DND-41 (cell line): ENCODE data around the gene FHOD3.

ENCODE experiments used
- ATAC-seq: fragments of 200-7000 bp; cut with Tn5 transposase; 3 replicates; pipeline ENCODE4 v1.9.1; 2021; ENCODE audit warnings: low read depth; ENCODE audit not compliant: insufficient read depth
- DNase-seq: peaks from one replicate; pipeline ENCODE4 v3.0.0-alpha.2; 2020
- H2AFZ ChIP-seq: 2 replicates; pipeline ENCODE4 v1.6.0; 2012; ENCODE audit warnings: low read depth, low read length
- H3K27ac ChIP-seq: 2 replicates; pipeline ENCODE4 v1.5.1; 2012; ENCODE audit warnings: low read length, inconsistent platforms
- H3K27me3 ChIP-seq: fragments of 200-600 bp; sonication (generic); 2 replicates; pipeline ENCODE4 v1.6.0; 2012; ENCODE audit warnings: low read length, mild to moderate bottlenecking, inconsistent platforms; ENCODE audit not compliant: insufficient read depth, poor library complexity
- H3K36me3 ChIP-seq: 2 replicates; pipeline ENCODE4 v1.5.1; 2012; ENCODE audit warnings: low read length, inconsistent platforms; ENCODE audit not compliant: insufficient read depth
- H3K4me1 ChIP-seq: 2 replicates; pipeline ENCODE4 v1.5.1; 2012; ENCODE audit warnings: mild to moderate bottlenecking, low read length; ENCODE audit not compliant: insufficient read depth
- H3K4me2 ChIP-seq: 2 replicates; pipeline ENCODE4 v1.6.0; 2012; ENCODE audit warnings: mild to moderate bottlenecking, moderate library complexity, low read length, inconsistent platforms; ENCODE audit not compliant: insufficient read depth
- H3K4me3 ChIP-seq, 2 experiments: fragments of 200-600 bp in 1 of 2; shearing (Covaris generic) in 1 of 2; 2 replicates each; pipeline ENCODE4 v1.5.1; 2012 to 2016; ENCODE audit warnings: inconsistent platforms in 2 of 2, low read length in 2 of 2, mild to moderate bottlenecking in 2 of 2, low read depth in 1 of 2, moderate library complexity in 1 of 2
- H3K79me2 ChIP-seq: 2 replicates; pipeline ENCODE4 v1.6.0; 2012; ENCODE audit warnings: low read length, inconsistent platforms; ENCODE audit not compliant: insufficient read depth
- H3K9ac ChIP-seq: 2 replicates; pipeline ENCODE4 v1.6.0; 2012; ENCODE audit warnings: low read depth, mild to moderate bottlenecking, inconsistent platforms, low read length, moderate library complexity
- H3K9me3 ChIP-seq: 2 replicates; pipeline ENCODE4 v1.5.1; 2012; ENCODE audit warnings: low read length, moderate library complexity, mild to moderate bottlenecking, inconsistent platforms; ENCODE audit not compliant: insufficient read depth, severe bottlenecking
- H4K20me1 ChIP-seq: 2 replicates; pipeline ENCODE4 v1.6.0; 2012; ENCODE audit warnings: low read length; ENCODE audit not compliant: insufficient read depth
- EZH2 ChIP-seq: IDR thresholded peaks from 3 replicates; pipeline ENCODE4 v1.6.1; 2012; ENCODE audit warnings: borderline replicate concordance, low read depth, mild to moderate bottlenecking, moderate library complexity, low read length, inconsistent platforms; ENCODE audit not compliant: severe bottlenecking
- TF ChIP-seq, protein P1 (sequence below): IDR thresholded peaks from 2 replicates; pipeline ENCODE4 v1.5.1; 2012; ENCODE audit warnings: borderline replicate concordance, low read length, moderate library complexity, mild to moderate bottlenecking; ENCODE audit not compliant: poor library complexity, severe bottlenecking; ENCODE audit errors: extremely low read depth

Gene FHOD3

DNA sequence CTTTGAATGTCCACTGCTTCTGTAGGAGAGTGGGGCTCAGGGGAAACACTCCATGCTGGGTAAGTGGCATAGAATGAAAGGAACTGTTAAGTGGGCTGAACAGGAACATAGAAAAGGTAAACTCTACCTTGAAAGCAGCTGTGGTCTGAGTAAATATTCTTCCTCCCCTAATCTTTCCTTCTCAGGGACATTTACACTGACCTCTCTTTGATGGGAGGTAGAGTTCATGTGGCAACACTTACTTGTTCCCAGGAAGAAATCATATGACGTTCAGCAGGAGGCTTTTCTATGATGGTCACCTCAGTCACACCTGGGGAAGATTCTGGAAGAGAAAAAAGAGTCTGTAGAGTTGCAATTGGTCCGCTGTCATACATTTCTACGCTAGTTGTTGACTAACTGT lies 521.1 kb downstream of the FHOD3 start:
- no peaks in the 10 kb centered on the region for H3K27me3 ChIP-seq
- H3K4me3 ChIP-seq, result no peak overlapping the region
- H3K36me3 ChIP-seq, result peaks cover 88% of the 10 kb centered on the region
- H3K9ac ChIP-seq, result no peak overlapping the region
- no peaks in the 10 kb centered on the region for H3K9me3 ChIP-seq
- no peak for ATAC-seq
- peaks cover 14% of the 10 kb centered on the region; the same call in 1 of the 2 replicates for H4K20me1 ChIP-seq
- no peak overlapping the region for H3K4me2 ChIP-seq
- H2AFZ ChIP-seq, result no peak overlapping the region
- DNase-seq, result no peak
- peaks cover 39% of the 10 kb centered on the region for H3K79me2 ChIP-seq
- no peaks in the 10 kb centered on the region for H3K4me1 ChIP-seq
- no peak for TF ChIP-seq EZH2
- TF ChIP-seq, protein P1, sequence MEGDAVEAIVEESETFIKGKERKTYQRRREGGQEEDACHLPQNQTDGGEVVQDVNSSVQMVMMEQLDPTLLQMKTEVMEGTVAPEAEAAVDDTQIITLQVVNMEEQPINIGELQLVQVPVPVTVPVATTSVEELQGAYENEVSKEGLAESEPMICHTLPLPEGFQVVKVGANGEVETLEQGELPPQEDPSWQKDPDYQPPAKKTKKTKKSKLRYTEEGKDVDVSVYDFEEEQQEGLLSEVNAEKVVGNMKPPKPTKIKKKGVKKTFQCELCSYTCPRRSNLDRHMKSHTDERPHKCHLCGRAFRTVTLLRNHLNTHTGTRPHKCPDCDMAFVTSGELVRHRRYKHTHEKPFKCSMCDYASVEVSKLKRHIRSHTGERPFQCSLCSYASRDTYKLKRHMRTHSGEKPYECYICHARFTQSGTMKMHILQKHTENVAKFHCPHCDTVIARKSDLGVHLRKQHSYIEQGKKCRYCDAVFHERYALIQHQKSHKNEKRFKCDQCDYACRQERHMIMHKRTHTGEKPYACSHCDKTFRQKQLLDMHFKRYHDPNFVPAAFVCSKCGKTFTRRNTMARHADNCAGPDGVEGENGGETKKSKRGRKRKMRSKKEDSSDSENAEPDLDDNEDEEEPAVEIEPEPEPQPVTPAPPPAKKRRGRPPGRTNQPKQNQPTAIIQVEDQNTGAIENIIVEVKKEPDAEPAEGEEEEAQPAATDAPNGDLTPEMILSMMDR, result no peak
- no peak overlapping the region for H3K27ac ChIP-seq

DNA sequence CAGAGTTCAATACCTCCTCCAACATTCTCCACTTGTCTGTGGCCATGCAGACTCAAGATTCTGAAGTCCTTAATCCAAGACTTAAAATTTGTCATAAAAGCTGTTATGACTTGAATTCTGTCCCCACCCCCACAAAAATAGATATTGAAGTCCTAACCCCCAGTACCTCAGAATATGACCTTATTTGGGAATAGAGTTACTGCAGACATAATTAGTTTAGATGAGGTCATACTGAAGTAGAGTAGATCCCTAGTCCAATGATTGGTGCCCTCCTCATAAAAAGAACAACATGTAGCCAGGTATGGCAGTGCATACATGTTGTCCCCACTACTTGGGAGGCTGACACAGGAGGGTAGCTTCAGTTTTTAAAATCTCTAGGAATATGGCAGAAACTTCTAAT lies 522.1 kb downstream of the FHOD3 start:
- Histone ChIP-seq H3K4me3 (no peak overlapping the region), H3K9ac (no peak overlapping the region), H3K9me3 (no peaks in the 10 kb centered on the region), H3K4me1 (no peaks in the 10 kb centered on the region), H2AFZ (no peak overlapping the region), H3K36me3 (peaks cover 87% of the 10 kb centered on the region), H3K27me3 (no peaks in the 10 kb centered on the region), H4K20me1 (peaks cover 14% of the 10 kb centered on the region; the same call in 1 of the 2 replicates), H3K27ac (no peak overlapping the region), H3K79me2 (peaks cover 44% of the 10 kb centered on the region), H3K4me2 (no peak overlapping the region)
- no peak for ATAC-seq
- no peak for DNase-seq
- TF ChIP-seq, protein P1, result no peak
- no peak for TF ChIP-seq EZH2

DNA sequence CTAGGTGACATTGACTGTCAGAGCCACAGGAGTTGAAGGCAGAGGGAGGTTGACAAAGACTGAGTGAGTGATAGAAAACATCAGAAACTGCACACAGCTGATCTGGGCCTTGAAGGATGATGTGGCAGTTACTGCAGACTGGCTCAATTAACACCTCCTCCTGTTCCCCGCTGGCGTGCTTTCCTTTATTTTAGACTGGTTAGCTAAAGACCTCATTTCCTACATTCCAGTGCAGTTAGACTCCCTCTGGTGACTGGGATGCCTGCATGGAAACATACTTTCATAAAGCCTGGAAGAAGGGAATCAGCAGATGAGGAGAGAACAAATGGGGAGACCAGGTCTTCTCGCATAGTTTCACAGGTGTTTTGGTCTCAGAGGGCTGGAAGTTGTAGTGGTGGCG lies 524.2 kb downstream of the FHOD3 start:
- Histone ChIP-seq H3K27ac (no peak overlapping the region), H3K9ac (no peak overlapping the region), H4K20me1 (peaks cover 10% of the 10 kb centered on the region; the same call in 1 of the 2 replicates), H3K9me3 (no peaks in the 10 kb centered on the region), H3K4me2 (no peak overlapping the region), H2AFZ (no peak overlapping the region), H3K36me3 (peaks cover 74% of the 10 kb centered on the region), H3K4me3 (no peak overlapping the region), H3K79me2 (peaks cover 63% of the 10 kb centered on the region), H3K4me1 (peaks cover 4% of the 10 kb centered on the region), H3K27me3 (no peaks in the 10 kb centered on the region)
- TF ChIP-seq, protein P1, result no peak
- no peak for TF ChIP-seq EZH2
- DNase-seq (no peak), ATAC-seq (no peak)

DNA sequence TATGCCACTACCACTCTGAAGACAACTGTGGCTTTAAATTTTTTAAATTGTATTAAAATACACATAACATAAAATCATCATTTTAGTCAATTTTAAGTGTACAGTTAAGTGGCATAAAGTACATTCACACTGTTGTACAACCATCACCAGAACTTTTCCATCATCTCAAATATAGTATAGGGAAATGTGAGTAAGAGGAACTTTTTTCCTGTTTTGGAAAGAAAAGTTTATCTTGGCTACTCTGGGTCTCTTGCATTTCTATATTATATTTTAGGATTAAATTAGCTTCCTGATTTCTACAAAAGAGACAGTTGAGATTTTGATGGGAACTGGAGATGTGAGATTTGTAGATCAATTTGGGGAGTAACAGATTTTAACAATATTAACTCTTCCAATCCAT lies 528.0 kb downstream of the FHOD3 start:
- TF ChIP-seq, protein P1, result no peak
- peaks cover 89% of the 10 kb centered on the region for H3K79me2 ChIP-seq
- DNase-seq (no peak), ATAC-seq (no peak)
- no peak overlapping the region for H3K4me2 ChIP-seq
- H3K27ac ChIP-seq, result no peak overlapping the region
- no peak overlapping the region for H3K4me3 ChIP-seq
- H4K20me1 ChIP-seq, result peaks cover 5% of the 10 kb centered on the region; the same call in 1 of the 2 replicates
- H3K9ac ChIP-seq, result no peak overlapping the region
- no peaks in the 10 kb centered on the region for H3K9me3 ChIP-seq
- no peaks in the 10 kb centered on the region for H3K27me3 ChIP-seq
- peaks cover 29% of the 10 kb centered on the region for H3K4me1 ChIP-seq
- H3K36me3 ChIP-seq, result peaks cover 42% of the 10 kb centered on the region
- no peak overlapping the region for H2AFZ ChIP-seq
